LNCaP clone FGC (cell line): ENCODE data around the gene MRPS5.
A peak's percentile ranks its signal among the peaks of the same experiment; 100 is the strongest.

Source experiments
- DNase-seq: peaks from one replicate; pipeline ENCODE4 v3.0.0-alpha.2; 2011; ENCODE audit warnings: low read depth
- H3K4me3 ChIP-seq: 2 replicates; pipeline ENCODE4 v1.5.1; 2011; ENCODE audit warnings: mild to moderate bottlenecking, low read depth, low read length, control low read depth
- CTCF ChIP-seq: IDR thresholded peaks from 2 replicates; pipeline ENCODE4 v1.5.1; 2012; ENCODE audit warnings: mild to moderate bottlenecking; ENCODE audit not compliant: control insufficient read depth, insufficient read depth; ENCODE audit errors: extremely low read depth

MRPS5 gene

GRCh38 chr2:95071856-95072255, 49.8 kb downstream of the MRPS5 start:
- no peak overlapping the region for H3K4me3 ChIP-seq
- DNase-seq: no peak
- no peak for TF ChIP-seq CTCF

- H3K4me3 ChIP-seq: no peak overlapping the region
- TF ChIP-seq CTCF: no peak
- DNase-seq: no peak
Measured at GRCh38 chr2:95069465-95069864, 52.1 kb downstream of the MRPS5 start.

GRCh38 chr2:95068256-95068655, 53.4 kb downstream of the MRPS5 start:
- no peak overlapping the region for H3K4me3 ChIP-seq
- DNase-seq: no peak
- no peak for TF ChIP-seq CTCF

GRCh38 chr2:95063086-95063958, 58.3 kb downstream of the MRPS5 start:
- H3K4me3 ChIP-seq: no peak overlapping the region
- DNase-seq: no peak

GRCh38 chr2:95062242-95063085, 59.1 kb downstream of the MRPS5 start:
- TF ChIP-seq CTCF: 0 out of 2 replicates have a peak, but pooled peaks have one; percentile 4
- no peak for DNase-seq
- H3K4me3 ChIP-seq: no peak overlapping the region

More at GRCh38 chr2:95063086-95063958, 58.3 kb downstream of the MRPS5 start:
- no peak for TF ChIP-seq CTCF

- no peak for DNase-seq
- TF ChIP-seq CTCF: no peak
- H3K4me3 ChIP-seq: no peak overlapping the region
Measured at GRCh38 chr2:95061601-95062183, 59.9 kb downstream of the MRPS5 start.
